ENCODE measurements around the gene FAAP20.
A peak's percentile ranks its signal among the peaks of the same experiment; 100 is the strongest.

Gene FAAP20

DNA sequence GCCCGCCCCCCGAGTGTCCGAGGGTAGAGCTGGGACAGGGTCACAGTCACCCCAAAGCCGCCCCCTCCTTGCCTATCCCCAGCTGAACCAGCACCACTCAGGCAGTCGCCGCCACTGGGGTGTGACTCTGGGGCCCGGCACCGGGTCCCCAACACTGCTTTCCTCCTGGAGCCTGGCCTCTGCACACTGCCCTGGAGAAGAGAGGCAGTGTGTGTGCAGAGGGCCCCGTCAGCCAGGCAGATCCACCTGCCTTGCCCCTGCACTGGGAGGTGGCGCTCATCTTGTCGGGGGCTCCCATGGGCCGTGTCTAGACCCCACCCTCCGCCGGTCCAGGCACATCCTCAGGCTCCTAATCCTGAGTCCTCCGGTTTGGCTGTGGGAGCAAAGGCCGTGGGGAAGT, 15.7 kb downstream of the FAAP20 start:
- DNase-seq (ENCODE audit: low read depth in 2 of 2) = no peak

DNA sequence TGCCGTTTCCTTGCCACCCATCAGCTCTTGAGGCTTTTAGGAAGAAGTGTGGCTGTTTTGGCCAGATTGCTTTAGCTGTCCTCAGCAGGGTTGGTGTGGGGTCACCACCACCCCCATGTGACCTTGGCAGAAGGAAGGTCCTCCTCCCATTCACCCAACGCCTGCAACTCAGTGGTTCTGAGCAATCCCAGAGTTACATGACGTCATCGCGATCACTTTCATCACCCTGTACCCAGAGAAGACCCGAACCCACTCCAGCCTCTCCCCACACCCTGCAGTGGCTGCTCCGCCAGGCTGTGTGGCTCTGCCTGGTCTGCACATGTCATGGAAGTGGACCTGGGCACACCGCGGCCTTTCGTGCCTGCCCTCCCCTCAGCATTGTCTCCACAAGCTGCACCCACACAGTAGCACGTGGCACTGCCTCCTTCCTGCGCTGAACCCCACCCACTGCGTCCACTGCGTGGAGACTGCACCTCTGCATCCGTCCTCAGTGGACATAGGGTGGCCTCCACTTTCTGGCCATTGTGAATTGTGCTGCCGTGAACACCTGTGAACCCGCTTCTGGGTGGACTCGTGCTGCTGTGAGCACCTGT, 16.5 kb downstream of the FAAP20 start:
- no peak for DNase-seq (ENCODE audit: low read depth in 2 of 2)

DNA sequence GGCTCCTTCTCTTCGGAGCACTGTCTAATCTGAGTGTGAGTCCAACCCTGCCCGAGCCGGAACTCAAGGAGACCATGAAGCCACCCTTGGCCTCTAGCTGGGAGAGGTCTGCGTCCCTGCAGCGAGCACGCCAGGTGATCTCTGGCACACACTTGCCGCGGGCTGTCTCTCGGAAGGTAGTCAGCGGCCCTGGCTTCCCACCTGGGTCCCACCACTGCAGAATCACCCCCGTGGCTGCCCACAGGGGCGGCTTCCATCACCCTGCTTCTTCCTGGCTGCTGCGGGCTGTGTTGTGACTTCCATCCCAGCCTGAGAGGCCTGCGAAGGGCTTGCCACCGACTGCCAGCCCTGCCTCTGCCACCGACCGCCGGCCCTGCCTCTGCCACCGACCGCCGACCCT, 17.0 kb downstream of the FAAP20 start:
- no peak for DNase-seq (ENCODE audit: low read depth in 2 of 2)

DNA sequence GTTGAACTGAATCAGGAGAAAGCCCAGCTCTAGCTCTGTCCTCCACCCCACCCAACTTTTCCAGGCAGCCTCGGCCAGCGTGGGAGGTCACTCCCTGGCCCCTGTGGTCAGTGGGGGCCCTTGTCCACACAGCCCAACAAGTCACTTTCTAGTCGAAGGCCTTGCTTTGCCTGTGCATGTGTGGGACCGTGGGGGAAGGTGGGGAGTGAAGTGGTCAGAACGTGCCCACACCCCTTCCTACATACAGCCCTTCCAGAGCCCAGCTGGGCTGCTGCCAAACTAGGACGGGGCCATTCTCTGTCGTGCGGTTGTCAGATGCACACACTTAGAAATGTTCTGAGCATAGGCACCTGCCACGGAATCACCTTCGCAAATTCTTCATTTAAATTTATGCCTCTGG, 18.0 kb downstream of the FAAP20 start:
- DNase-seq (ENCODE audit: low read depth in 2 of 2) = no peak

DNA sequence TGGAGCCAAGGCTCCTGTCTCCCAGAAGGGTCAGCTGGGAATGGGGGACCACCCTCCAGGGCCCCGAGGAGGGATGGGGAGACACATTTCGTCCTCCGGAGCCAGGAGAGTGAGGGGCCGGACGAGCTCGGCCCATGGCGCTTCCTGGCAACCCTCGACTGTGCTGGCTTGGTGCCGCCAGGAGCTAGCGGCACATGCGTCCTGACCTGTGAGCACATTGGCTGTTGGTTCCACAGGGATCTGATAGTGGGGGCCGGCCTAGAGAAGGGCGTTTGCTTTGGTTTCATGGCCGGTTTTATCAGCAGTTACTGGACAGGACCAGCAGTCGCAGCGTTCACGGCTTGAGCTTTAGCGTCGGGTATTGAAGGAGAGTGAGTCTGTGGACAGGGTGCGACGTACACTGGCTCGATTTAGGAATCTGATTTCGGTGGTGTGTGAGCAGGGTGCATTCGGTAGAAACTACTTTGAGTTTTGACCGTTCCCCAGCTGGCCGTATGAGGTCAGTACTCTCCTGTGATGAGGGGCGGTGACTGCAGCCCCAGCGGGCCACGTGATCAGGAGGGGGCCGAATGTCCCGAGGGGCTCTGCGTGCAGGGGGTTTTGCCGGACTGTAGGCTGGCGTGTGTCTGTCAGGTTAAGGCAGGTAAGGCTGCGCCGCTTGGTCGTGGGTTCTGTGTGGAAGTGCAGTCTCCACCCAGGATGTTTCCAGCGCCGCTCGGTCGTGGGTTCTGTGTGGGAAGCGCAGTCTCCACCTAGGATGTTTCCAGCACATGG, 18.7 kb downstream of the FAAP20 start:
- DNase-seq (ENCODE audit: low read depth in 2 of 2) = no peak

DNA sequence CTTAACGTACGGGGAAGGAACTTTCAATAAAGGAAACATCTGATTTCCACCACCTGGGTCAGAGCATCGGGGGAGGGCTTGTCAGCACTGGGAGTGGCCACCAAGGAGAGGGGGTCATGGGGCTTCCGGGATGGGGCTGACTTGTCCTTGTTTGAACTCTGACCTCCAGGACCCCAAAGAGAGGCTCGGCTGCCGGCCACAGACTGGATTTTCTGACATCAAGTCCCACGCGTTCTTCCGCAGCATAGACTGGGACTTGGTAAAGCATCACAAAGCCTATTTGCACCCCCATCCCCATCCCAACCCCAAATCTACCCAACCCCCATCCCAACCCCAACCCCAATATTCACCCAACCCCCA, 19.5 kb downstream of the FAAP20 start:
- DNase-seq (ENCODE audit: low read depth in 2 of 2) = no peak

DNA sequence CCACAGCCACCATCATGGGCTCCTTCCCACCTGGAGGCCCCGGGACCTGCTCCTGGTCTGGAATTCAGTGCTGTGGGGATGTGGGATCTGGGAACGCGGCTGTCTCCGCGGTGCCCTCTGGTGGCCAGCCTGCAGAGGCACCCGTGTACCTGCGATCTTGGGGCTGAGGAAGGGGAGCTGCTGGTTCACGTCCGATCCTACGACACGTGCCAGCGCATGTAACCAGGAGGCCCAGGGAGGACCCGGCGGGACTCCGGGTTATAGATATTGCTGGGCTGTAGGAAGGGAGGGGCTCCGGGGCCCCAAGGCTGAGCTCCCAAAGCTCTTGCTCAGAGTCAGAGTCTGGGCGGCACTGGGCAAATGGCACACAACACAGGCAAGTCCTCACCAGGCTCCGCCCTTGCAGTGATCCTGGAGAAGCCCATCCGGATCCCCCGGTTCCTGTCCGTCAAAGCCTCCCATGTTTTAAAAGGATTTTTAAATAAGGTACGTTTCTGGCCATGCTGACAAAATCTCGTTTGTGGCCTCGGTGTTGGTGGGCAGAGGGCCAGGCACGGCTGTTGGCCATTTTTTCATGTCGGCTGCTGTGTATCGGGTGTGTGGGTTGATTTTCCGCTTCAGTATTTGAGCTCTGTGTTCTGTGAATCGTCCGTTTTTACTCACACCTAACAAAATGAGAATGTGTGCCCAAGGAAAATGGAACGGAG, 20.1 kb downstream of the FAAP20 start:
- DNase-seq (ENCODE audit: low read depth in 2 of 2) = peak in 1 of 2 donors; percentile 31

DNA sequence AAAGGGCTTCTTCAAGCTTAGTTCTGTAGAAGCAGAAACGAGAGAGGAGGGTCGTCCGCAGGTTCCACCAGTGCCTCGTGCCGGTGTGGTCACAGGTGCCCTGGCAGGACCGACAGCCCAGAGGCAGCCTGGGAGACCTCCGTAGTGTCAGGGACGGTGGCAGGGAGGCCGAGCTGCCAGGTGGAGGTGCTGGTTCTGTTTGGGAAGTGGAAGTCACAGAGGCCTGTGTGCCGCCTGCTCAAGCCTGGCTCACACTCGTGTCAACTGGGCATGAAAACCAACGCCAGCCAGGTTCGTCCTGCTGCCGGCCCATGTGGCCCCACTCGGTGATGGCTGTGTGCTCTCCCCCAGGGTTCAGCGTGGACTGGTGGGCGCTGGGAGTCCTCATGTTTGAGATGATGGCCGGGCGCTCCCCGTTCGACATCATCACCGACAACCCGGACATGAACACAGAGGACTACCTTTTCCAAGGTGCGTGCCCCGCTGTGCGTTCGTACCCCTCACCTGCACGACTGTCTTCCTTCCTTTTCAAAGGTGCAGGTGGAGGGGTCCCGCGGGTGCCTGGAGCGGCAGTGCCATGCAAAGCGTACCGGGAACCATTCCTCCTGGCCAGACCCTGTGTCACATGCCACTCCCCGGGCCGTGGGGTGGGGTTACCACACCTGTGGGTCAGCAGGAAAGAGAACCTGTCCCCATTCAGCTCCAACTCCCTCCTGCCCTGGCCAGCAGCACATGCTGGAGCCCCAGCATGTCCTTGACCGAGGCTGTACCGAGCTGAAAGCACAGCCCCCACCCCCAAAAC, 20.8 kb downstream of the FAAP20 start:
- no peak for DNase-seq (ENCODE audit: low read depth in 2 of 2)

DNA sequence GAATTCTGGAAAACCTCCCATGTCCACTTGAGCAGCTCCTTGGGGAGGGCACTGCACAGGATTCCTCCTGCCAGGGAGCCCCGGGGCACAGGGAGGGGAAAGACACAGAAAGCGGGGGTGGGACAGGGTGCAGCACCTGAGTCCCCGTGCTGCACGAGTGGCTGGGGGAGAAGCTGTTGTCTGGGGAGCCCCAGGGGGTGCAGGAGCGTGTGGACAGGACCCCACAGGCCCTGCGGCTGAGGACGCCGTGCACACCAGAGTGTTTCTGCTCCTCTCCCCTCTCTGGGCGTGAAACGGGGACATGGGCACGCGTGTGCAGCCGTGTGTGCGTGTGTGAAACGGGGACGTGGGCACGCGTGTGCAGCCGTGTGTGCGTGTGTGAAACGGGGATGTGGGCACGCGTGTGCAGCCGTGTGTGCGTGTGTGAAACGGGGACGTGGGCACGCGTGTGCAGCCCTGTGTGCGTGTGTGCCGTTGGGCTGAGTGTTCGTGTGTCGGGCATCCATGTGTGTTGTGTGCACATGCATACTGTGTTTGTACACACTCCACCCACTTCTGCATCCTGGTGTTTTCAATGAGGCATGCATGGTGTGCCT, 21.9 kb downstream of the FAAP20 start:
- DNase-seq (ENCODE audit: low read depth in 2 of 2) = no peak

DNA sequence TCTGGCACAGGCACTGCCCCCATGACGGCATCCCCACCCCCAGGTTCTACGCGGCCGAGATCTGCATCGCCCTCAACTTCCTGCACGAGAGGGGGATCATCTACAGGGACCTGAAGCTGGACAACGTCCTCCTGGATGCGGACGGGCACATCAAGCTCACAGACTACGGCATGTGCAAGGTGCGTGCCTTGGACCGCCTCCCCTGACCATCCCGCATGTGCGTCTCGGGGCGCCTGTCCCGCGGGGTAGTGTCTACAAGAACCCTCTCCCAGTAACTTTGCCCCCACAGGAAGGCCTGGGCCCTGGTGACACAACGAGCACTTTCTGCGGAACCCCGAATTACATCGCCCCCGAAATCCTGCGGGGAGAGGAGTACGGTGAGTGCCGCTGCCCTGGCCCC, 22.6 kb downstream of the FAAP20 start:
- DNase-seq (ENCODE audit: low read depth in 2 of 2) = no peak

DNA sequence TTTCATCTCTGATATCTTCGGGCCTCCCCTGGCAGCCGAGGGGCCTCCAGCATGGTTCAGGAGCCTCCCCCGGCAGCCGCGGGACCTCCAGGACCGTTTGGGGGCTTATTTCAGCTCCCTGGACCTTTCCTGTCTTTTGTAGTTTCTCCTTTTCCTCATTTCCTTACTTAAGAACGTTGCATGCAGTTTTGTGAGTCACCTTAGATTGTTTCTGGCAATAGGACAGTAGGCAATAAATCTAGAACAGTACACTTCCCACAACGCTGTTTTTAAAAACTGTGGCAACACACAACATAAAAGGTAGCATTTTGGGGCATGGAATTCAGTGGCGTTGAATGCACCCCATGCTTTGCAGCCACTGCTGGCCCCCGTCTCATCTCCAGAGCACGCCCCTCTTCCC, 24.4 kb downstream of the FAAP20 start:
- DNase-seq (ENCODE audit: low read depth in 2 of 2) = no peak

DNA sequence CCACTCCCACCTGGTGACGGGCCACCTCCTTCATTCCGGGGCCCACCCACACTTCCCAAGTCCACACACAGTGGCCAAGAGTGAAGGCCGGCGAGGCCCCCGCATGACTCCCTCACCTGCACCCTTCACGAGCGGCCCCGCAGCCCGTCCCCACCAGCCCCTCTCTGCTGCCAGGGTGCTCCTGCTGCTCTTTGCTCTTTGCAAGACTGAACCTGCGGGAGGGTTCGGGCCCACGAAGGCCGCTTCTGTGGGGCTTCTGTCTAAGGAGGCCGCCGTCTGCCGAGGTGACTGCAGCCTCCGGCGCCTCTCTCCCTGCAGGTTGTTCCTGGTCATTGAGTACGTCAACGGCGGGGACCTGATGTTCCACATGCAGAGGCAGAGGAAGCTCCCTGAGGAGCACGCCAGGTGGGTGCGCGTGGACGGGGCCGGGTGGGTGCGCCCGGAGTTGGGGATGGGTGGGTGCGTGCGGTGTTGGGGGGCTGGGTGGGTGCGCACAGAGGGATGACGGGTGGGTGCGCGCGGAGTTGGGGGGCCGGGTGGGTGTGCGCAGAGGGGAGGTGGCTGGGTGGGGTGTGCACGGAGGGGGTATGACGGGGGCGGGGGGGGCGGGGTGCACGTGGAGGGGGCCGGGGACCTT, 25.3 kb downstream of the FAAP20 start:
- DNase-seq (ENCODE audit: low read depth in 2 of 2) = no peak

DNA sequence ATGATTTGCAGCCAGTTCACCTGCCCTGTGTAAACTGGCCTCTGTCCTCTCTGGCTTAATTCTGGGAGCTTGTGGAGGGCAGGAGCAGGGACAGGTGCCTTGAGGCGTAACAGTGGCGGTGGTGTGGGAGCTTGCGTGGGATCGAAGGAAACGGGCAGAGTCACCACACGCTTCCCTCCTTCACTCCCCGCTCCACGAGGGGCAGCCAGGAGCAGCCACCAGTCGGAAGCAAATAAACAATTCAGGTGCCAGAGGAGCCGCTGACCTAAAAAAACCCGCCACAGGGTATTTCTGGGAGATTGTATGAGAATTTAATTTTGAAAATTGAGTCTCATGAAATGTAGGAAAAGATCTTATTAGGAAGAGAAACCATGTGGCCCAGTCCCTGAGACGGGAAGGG, 26.0 kb downstream of the FAAP20 start:
- DNase-seq (ENCODE audit: low read depth in 2 of 2) = no peak

DNA sequence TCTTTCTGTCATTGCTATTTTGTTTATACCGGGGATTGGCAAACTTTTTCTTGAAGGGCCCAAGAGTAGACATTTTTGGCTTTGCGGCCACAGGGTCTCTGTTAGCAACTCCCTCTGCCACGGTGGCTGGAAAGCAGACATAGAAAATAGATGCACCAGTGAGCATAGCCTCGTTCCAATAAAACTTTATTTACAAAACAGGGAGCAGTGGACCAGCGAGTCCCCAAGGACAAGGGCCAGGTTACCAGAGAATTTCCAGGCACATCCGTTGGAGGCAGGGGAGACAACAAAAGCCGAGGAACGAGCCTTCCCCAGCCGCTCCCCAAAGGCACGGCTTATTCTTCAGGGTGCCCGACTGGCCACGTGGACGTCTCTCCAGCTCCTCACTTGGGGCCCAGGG, 26.5 kb downstream of the FAAP20 start:
- no peak for DNase-seq (ENCODE audit: low read depth in 2 of 2)

DNA sequence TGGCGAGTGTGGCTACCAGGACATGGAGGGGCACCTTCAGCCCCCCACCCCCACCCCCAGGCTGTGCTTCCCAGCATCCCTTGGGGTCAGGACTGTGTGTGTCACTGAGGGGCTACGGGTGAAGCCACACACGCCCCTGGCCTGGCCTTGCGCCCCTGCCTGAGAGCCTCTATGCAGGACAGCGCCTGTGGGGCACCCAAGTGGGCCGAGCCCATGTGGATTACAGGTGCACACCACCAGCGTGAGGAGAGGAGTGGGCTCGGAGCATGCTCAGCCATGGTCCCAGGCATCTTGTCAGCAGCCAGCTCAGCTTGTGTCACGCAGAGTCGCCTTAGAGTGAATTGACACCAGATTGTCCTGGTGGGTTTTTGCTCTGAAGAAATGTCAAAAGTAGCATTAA, 27.9 kb downstream of the FAAP20 start:
- no peak for DNase-seq (ENCODE audit: low read depth in 2 of 2)

DNA sequence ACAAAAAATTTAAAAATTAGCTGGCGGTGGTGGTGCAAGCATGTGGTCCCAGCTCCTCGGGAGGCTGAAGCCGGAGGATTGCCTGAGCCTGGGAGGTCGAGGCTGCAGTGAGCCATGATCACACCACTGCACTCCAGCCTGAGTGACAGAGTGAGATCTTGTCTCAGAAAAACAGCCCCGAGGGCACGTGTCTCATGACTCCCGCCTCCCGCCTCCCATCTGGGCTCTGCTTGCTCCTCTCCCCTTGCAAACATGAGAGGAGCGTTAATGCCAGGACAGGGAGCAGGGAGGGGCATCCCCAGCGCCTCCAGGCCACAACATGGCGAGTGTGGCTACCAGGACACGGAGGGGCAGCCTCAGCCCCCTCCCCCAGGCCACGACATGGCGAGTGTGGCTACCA, 28.3 kb downstream of the FAAP20 start:
- no peak for DNase-seq (ENCODE audit: low read depth in 2 of 2)

DNA sequence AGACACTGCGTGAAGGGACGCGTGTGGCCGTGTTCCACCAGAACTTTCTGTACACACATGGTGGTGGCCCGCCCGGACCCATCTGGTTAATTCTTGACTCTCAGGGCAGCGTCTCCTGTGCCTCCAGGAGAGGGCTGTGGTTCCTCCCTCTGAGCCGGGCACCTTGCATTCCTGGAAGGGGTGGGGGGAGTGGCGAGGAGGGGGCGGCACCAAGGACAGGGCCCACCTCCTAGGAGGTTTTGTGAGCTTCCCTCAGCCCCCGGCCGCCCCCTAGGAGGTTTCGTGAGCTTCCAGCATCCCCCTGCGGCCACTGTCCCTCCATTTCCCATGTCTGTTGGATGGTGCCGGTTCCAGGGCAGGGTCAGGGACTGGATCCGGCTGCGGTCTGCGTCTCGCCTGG, 28.9 kb downstream of the FAAP20 start:
- DNase-seq (ENCODE audit: low read depth in 2 of 2) = no peak

DNA sequence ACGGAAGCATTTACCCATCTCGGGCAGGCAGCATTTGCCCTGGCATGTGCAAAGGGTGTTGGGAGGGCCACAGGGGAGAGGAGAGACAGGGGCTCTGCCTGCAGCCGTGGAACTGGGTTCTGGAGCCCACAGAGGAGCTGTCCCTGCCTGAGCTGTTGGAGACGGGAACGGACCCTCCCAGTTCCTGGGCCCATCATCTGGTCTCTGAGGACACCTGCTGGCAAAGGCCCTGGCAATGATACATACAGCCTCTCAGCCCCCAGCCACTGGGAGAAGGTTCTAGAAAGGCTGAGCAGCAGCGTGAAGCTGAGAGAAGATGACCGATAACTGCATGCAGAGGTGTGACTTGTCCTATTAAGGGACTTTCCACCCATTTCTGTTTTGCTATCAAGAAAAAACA, 31.4 kb downstream of the FAAP20 start:
- no peak for DNase-seq (ENCODE audit: low read depth in 2 of 2)

DNA sequence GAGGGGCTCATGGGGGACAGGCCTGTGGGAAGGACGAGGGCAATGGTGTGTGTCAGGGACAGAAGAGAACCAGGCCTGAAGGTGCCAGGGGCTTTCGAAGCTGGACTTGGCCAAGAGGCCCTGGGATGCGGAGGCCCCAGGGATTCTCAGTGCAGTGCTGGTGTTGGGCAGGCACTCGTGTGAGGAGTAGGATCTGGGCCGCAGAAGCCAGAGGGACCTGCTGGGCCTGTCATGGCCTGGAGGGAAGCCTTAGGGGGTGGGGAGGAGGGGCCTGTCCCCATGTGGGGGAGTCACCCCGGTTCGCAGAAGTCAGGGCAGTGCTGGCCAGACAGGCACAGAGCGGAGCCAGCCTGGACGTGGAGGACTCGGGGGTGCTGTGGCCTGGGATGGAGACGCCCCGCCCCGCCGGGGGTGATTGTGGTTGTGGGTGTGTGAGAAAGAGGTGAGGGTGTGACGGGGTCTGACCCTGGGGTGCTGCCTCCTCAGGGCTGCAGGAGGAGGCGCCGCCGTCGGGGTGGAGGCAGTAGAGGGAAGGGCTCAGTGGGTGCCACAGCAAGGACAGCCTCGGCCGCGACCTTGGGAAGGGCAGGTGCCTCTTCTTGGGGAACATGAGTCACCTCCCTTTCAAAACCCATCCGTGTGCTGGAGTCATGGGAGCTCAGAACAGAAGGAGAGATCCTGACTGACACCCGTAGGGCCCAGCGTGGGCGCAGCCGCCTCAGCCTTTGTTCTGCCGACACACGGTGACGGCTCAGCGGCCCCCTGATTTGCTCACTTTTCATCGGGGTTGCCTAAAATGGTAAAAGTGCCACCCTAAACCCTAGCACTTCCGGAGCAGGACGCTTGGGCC, 33.9 kb downstream of the FAAP20 start:
- no peak for DNase-seq (ENCODE audit: low read depth in 2 of 2)

DNA sequence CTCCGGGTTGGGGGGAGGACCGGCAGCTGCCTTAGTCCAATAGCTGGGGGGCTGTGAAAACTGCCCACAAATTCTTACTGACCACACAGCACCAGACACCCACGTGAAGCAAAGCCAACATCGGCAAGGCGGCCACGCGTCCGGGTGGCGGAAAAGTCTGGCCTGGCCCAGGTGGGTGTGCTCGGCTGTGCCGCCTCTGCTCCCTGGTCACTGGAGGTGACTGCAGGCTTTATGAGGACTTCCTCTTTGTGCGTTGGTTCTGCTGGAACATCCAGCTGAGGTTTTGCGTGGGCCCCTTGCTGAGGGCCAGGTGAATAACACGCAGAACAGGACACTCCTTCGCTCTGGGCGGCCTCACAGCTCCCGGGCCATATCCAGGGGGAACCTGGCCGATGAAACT, 35.4 kb downstream of the FAAP20 start:
- no peak for DNase-seq (ENCODE audit: low read depth in 2 of 2)

DNA sequence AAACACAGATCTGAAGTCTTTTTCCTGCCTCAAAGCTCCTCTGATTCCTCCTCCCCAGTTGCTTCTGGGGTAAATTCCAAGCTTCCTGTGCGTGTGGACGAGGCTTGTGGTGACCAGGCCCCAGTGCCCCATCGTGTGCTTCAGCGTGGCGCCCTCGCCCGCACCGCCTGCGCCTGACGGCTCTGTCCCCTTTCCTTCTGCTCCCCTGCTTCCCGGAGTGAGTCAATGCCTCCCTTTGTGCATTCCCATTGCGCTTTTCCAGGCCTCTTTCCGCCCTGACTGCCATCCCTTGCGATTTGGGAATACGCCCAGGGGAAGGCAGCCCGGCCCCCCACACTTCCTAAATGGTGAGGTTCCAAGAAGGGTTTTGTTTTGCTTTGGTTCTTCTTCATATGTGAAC, 36.3 kb downstream of the FAAP20 start:
- DNase-seq (ENCODE audit: low read depth in 2 of 2) = no peak
